Liver (tissue), 9 donors: ENCODE results near the gene EDN3. TPM values are rescaled to one million over a fixed set of nuclear protein-coding genes. Genes with fewer than 3 reads are reported as not detected.

Experiments used
- DNase-seq: peaks from one replicate; pipeline ENCODE4 v3.0.0-alpha.2; 2017; ENCODE audit warnings: low spot score
- H3K27ac ChIP-seq, 2 donors: one replicate each; pipeline ENCODE4 v1.7.0; 2013; ENCODE audit warnings: inconsistent platforms in 2 of 2, low read length in 2 of 2, control low read depth in 1 of 2, low read depth in 1 of 2, mild to moderate bottlenecking in 1 of 2
- H3K27me3 ChIP-seq, 4 donors: one replicate each; pipeline versions ENCODE4 v1.6.1 to v1.7.0; 2013; ENCODE audit warnings: low read length in 3 of 4, inconsistent platforms in 1 of 4, mild to moderate bottlenecking in 1 of 4, moderate library complexity in 1 of 4; ENCODE audit not compliant: control insufficient read depth in 4 of 4, insufficient read depth in 4 of 4
- H3K36me3 ChIP-seq, 4 donors: one replicate each; pipeline versions ENCODE4 v1.6.1 to v1.7.0; 2013; ENCODE audit warnings: low read length in 3 of 4, mild to moderate bottlenecking in 3 of 4, low read depth in 1 of 4, moderate library complexity in 1 of 4; ENCODE audit not compliant: control insufficient read depth in 4 of 4, insufficient read depth in 3 of 4
- H3K4me1 ChIP-seq, 4 donors: one replicate each; pipeline versions ENCODE4 v1.6.1 to v1.7.0; 2013; ENCODE audit warnings: low read length in 3 of 4, mild to moderate bottlenecking in 3 of 4, moderate library complexity in 1 of 4; ENCODE audit not compliant: control insufficient read depth in 4 of 4, insufficient read depth in 4 of 4
- H3K4me3 ChIP-seq, 3 donors: one replicate each; pipeline versions ENCODE4 v1.6.1 to v1.7.0; 2013; ENCODE audit warnings: low read length in 3 of 3, control low read depth in 1 of 3, low read depth in 1 of 3, mild to moderate bottlenecking in 1 of 3
- H3K9ac ChIP-seq, 2 donors: one replicate each; pipeline ENCODE4 v1.7.0; 2013; ENCODE audit warnings: low read length in 2 of 2, mild to moderate bottlenecking in 2 of 2, moderate library complexity in 2 of 2, control low read depth in 1 of 2, low read depth in 1 of 2
- H3K9me3 ChIP-seq, 4 donors: one replicate each; pipeline versions ENCODE4 v1.6.1 to v1.7.0; 2013; ENCODE audit warnings: low read length in 3 of 4; ENCODE audit not compliant: control insufficient read depth in 4 of 4
- EGR1 ChIP-seq, 2 donors: IDR thresholded peaks; 2 replicates each; pipeline ENCODE4 v1.6.1; 2016 to 2018; ENCODE audit warnings: antibody characterized with exemption in 2 of 2, low read depth in 2 of 2
- FOXA1 ChIP-seq: IDR thresholded peaks from 2 replicates; pipeline ENCODE4 v1.6.1; 2016; ENCODE audit warnings: antibody characterized with exemption
- FOXA2 ChIP-seq: IDR thresholded peaks from 2 replicates; pipeline ENCODE4 v1.6.1; 2016; ENCODE audit warnings: antibody characterized with exemption
- GABPA ChIP-seq, 2 donors: IDR thresholded peaks in 1 of 2; conservative IDR thresholded peaks in 1 of 2; 2 replicates each; pipeline ENCODE4 v1.6.1; 2016; ENCODE audit warnings: antibody characterized with exemption in 2 of 2, mild to moderate bottlenecking in 1 of 2, moderate library complexity in 1 of 2
- HNF4A ChIP-seq, 2 donors: conservative IDR thresholded peaks; 2 replicates each; pipeline ENCODE4 v1.6.1; 2016; ENCODE audit warnings: antibody characterized with exemption in 2 of 2, mild to moderate bottlenecking in 2 of 2
- HNF4G ChIP-seq: IDR thresholded peaks from 2 replicates; pipeline ENCODE4 v1.6.1; 2016; ENCODE audit warnings: antibody characterized with exemption
- JUND ChIP-seq, 2 donors: IDR thresholded peaks; 2 replicates each; pipeline ENCODE4 v1.6.1; 2016; ENCODE audit warnings: antibody characterized with exemption in 2 of 2
- NR2F2 ChIP-seq: IDR thresholded peaks from 2 replicates; pipeline ENCODE4 v1.6.1; 2016; ENCODE audit warnings: antibody characterized with exemption
- RAD21 ChIP-seq, 2 donors: IDR thresholded peaks; 2 replicates each; pipeline ENCODE4 v1.6.1; 2016; ENCODE audit warnings: antibody characterized with exemption in 2 of 2, mild to moderate bottlenecking in 2 of 2
- RXRA ChIP-seq, 2 donors: IDR thresholded peaks; 2 replicates each; pipeline ENCODE4 v1.6.1; 2017 to 2018; ENCODE audit warnings: antibody characterized with exemption in 2 of 2, mild to moderate bottlenecking in 1 of 2
- SP1 ChIP-seq: IDR thresholded peaks from 2 replicates; pipeline ENCODE4 v1.6.1; 2018; ENCODE audit warnings: antibody characterized with exemption, mild to moderate bottlenecking
- TAF1 ChIP-seq: conservative IDR thresholded peaks from 2 replicates; pipeline ENCODE4 v1.6.1; 2016; ENCODE audit warnings: antibody characterized with exemption, mild to moderate bottlenecking
- YY1 ChIP-seq: IDR thresholded peaks from 2 replicates; pipeline ENCODE4 v1.6.1; 2016; ENCODE audit warnings: antibody characterized with exemption, mild to moderate bottlenecking
- WGBS: extraction: QIAGEN DNeasy Blood & Tissue Kit; methylation state at CpG from one replicate; pipeline ENCODE4 v1.1.7; 2013; 5-methylcytosine and 5-hydroxymethylcytosine counted together
- polyA plus RNA-seq, 2 donors: library from polyadenylated mRNA; stranded (reverse) in 1 of 2; unstranded in 1 of 2; fragments of 200-250 nt in 1 of 2; fragments of >200 nt in 1 of 2; fragmentation: Nextera tagmentation in 1 of 2; extraction: Ambion mirVana in 1 of 2; gene quantifications; one replicate each; pipeline versions ENCODE4 v1.2.1 to v1.2.3, GENCODE V29; 2013 to 2015
- total RNA-seq, 2 donors: library from RNA; depleted of rRNA; stranded (reverse); fragments of >200 nt; gene quantifications; one replicate each; pipeline ENCODE4 v1.2.3, GENCODE V29; 2014
- TF ChIP-seq, protein P1 (sequence below): IDR thresholded peaks from 2 replicates; pipeline ENCODE4 v1.6.1; 2016; ENCODE audit warnings: antibody characterized with exemption
- TF ChIP-seq, protein P2 (sequence below): IDR thresholded peaks from 2 replicates; pipeline ENCODE4 v1.6.1; 2016; ENCODE audit warnings: antibody characterized with exemption, mild to moderate bottlenecking
- TF ChIP-seq, protein P3 (sequence below): IDR thresholded peaks from 2 replicates; pipeline ENCODE4 v1.6.1; 2016; ENCODE audit warnings: antibody characterized with exemption
- TF ChIP-seq, protein P4 (sequence below): IDR thresholded peaks from 2 replicates; pipeline ENCODE4 v1.6.1; 2016; ENCODE audit warnings: antibody characterized with exemption
- TF ChIP-seq, protein P5 (sequence below): fragments of 150-350 bp; IDR thresholded peaks from 2 replicates; pipeline ENCODE4 v1.5.1; 2017; ENCODE audit warnings: improper control_type of control experiment, low read depth, low read length; ENCODE audit not compliant: missing input control
- donor health status: healthy.
- donor health status: healthy.
- donor health status: healthy.
- donor health status: healthy.
- donor health status: healthy.

The EDN3 gene
- total and polyA plus RNA-seq, 4 donors: 0.09 TPM; not detected in 3

DNA sequence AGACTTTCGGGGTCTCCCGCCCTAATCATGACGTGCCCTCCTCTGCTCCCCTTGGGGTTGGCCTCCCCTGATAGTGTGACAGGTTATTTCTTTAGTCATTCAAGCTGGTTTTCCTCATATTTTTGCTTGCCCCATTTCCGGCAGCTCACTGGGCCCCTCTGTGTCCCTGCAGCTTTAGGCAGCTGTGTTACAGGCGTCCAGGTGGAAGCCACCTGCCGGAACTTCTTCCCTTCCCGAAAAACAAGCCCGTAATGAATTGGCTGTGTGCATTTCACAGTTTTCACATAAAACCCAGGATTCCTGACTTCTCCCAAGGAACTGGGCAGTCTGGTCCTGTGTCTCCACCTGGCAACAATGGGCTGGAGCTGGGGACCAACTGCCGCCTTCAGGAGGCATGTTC lies 52.6 kb downstream of the EDN3 start (continued):
- TF ChIP-seq, protein P1, sequence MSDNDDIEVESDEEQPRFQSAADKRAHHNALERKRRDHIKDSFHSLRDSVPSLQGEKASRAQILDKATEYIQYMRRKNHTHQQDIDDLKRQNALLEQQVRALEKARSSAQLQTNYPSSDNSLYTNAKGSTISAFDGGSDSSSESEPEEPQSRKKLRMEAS: no peak
- TF ChIP-seq RAD21 (IDR thresholded peaks at IDR 0.05): no peak
- no peak for TF ChIP-seq FOXA1
- no peak for TF ChIP-seq EGR1 (IDR thresholded peaks at IDR 0.05; ENCODE audit: low read depth in 2 of 2)
- TF ChIP-seq YY1: no peak
- no peak for TF ChIP-seq FOXA2

DNA sequence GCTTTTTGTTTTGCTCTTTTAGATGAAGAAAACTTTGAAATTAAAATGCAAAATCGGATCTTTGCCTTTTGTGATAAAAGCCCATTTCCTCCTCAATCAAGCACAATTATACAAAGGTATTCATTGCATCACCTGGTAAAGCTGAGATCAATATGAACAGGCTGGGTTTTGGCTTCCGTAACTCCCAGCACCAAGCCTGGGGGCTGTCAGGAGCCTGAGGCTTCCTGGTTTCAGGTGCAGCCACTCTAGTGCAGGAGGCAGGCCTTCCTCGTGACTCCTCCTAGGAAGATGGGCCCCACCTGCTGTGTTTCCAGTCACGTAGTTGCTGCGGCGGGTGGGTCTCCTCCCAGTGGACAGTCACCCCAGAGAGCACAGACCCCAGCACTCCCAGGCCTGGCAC lies 54.0 kb downstream of the EDN3 start:
- Histone ChIP-seq H3K9me3 (no peaks in the 10 kb centered on the region), H3K36me3 (no peaks in the 10 kb centered on the region), H3K27me3 (no peaks in the 10 kb centered on the region), H3K4me3 (no peak overlapping the region), H3K4me1 (no peaks in the 10 kb centered on the region), H3K9ac (no peak overlapping the region), H3K27ac (no peak overlapping the region)
- 90% methylated on average over 6 of the region's 6 CpGs for WGBS
- no peak for DNase-seq
- TF ChIP-seq, protein P2, sequence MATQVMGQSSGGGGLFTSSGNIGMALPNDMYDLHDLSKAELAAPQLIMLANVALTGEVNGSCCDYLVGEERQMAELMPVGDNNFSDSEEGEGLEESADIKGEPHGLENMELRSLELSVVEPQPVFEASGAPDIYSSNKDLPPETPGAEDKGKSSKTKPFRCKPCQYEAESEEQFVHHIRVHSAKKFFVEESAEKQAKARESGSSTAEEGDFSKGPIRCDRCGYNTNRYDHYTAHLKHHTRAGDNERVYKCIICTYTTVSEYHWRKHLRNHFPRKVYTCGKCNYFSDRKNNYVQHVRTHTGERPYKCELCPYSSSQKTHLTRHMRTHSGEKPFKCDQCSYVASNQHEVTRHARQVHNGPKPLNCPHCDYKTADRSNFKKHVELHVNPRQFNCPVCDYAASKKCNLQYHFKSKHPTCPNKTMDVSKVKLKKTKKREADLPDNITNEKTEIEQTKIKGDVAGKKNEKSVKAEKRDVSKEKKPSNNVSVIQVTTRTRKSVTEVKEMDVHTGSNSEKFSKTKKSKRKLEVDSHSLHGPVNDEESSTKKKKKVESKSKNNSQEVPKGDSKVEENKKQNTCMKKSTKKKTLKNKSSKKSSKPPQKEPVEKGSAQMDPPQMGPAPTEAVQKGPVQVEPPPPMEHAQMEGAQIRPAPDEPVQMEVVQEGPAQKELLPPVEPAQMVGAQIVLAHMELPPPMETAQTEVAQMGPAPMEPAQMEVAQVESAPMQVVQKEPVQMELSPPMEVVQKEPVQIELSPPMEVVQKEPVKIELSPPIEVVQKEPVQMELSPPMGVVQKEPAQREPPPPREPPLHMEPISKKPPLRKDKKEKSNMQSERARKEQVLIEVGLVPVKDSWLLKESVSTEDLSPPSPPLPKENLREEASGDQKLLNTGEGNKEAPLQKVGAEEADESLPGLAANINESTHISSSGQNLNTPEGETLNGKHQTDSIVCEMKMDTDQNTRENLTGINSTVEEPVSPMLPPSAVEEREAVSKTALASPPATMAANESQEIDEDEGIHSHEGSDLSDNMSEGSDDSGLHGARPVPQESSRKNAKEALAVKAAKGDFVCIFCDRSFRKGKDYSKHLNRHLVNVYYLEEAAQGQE: no peak
- TF ChIP-seq, protein P1: no peak
- TF ChIP-seq HNF4A (conservative IDR thresholded peaks at IDR 0.05) (no peak), GABPA (IDR thresholded peaks at IDR 0.05 in 1 of 2, conservative IDR thresholded peaks at IDR 0.05 in 1 of 2) (no peak)

DNA sequence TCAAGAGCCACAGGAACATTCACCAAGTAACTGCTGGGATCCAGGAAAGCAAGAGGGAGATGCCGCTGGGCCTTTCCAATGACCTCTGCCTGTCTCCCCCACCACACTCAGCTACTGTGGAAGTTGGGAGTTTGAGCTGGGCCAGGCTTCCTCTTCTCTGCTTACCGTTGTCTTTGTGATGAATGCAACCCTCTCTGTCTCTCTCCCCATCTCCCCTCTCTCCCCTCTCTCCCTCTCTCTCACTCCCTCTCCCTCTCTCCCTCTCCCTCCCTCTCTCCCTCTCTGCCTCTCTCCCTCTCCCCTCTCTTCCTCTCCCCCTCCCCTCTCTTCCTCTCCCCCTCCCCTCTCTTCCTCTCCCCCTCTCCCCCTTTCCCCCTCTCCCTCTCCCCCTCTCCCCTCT lies 54.8 kb downstream of the EDN3 start:
- no peaks in the 10 kb centered on the region for H3K27me3 ChIP-seq
- H3K4me1 ChIP-seq: no peaks in the 10 kb centered on the region
- H3K36me3 ChIP-seq: no peaks in the 10 kb centered on the region
- no peak overlapping the region for H3K9ac ChIP-seq
- H3K27ac ChIP-seq: no peak overlapping the region
- no peak overlapping the region for H3K4me3 ChIP-seq
- DNase-seq: no peak
- H3K9me3 ChIP-seq: no peaks in the 10 kb centered on the region
- WGBS: 83% methylated on average over 2 of the region's 2 CpGs
- TF ChIP-seq GABPA (IDR thresholded peaks at IDR 0.05 in 1 of 2, conservative IDR thresholded peaks at IDR 0.05 in 1 of 2): no peak
- TF ChIP-seq FOXA1: no peak
- TF ChIP-seq, protein P2: no peak
- TF ChIP-seq, protein P1: no peak
- no peak for TF ChIP-seq HNF4G
- TF ChIP-seq SP1: no peak
- TF ChIP-seq JUND (IDR thresholded peaks at IDR 0.05): no peak
- no peak for TF ChIP-seq FOXA2
- no peak for TF ChIP-seq TAF1
- no peak for TF ChIP-seq YY1
- TF ChIP-seq HNF4A (conservative IDR thresholded peaks at IDR 0.05): no peak
- TF ChIP-seq, protein P3, sequence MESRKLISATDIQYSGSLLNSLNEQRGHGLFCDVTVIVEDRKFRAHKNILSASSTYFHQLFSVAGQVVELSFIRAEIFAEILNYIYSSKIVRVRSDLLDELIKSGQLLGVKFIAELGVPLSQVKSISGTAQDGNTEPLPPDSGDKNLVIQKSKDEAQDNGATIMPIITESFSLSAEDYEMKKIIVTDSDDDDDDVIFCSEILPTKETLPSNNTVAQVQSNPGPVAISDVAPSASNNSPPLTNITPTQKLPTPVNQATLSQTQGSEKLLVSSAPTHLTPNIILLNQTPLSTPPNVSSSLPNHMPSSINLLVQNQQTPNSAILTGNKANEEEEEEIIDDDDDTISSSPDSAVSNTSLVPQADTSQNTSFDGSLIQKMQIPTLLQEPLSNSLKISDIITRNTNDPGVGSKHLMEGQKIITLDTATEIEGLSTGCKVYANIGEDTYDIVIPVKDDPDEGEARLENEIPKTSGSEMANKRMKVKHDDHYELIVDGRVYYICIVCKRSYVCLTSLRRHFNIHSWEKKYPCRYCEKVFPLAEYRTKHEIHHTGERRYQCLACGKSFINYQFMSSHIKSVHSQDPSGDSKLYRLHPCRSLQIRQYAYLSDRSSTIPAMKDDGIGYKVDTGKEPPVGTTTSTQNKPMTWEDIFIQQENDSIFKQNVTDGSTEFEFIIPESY: no peak
- TF ChIP-seq, protein P4, sequence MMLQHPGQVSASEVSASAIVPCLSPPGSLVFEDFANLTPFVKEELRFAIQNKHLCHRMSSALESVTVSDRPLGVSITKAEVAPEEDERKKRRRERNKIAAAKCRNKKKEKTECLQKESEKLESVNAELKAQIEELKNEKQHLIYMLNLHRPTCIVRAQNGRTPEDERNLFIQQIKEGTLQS: no peak
- TF ChIP-seq RXRA (IDR thresholded peaks at IDR 0.05): no peak
- TF ChIP-seq EGR1 (IDR thresholded peaks at IDR 0.05; ENCODE audit: low read depth in 2 of 2): no peak
- TF ChIP-seq, protein P5, sequence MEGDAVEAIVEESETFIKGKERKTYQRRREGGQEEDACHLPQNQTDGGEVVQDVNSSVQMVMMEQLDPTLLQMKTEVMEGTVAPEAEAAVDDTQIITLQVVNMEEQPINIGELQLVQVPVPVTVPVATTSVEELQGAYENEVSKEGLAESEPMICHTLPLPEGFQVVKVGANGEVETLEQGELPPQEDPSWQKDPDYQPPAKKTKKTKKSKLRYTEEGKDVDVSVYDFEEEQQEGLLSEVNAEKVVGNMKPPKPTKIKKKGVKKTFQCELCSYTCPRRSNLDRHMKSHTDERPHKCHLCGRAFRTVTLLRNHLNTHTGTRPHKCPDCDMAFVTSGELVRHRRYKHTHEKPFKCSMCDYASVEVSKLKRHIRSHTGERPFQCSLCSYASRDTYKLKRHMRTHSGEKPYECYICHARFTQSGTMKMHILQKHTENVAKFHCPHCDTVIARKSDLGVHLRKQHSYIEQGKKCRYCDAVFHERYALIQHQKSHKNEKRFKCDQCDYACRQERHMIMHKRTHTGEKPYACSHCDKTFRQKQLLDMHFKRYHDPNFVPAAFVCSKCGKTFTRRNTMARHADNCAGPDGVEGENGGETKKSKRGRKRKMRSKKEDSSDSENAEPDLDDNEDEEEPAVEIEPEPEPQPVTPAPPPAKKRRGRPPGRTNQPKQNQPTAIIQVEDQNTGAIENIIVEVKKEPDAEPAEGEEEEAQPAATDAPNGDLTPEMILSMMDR: no peak
- no peak for TF ChIP-seq RAD21 (IDR thresholded peaks at IDR 0.05)
- TF ChIP-seq NR2F2: no peak
